SU-DHL-6 (cell line): ENCODE data around the gene SLC39A3.

Experiments used
- CTCF ChIP-seq: fragments of 200-600 bp; sonication (generic); IDR thresholded peaks from one replicate; pipeline ENCODE4 v1.5.1; 2017; ENCODE audit warnings: antibody characterized with exemption, mild to moderate bottlenecking, low read length, moderate library complexity; ENCODE audit not compliant: insufficient read depth, poor library complexity, severe bottlenecking
- EZH2phosphoT487 ChIP-seq: fragments of 200-600 bp; sonication (generic), shearing (Covaris generic); conservative IDR thresholded peaks from 2 replicates; pipeline ENCODE4 v1.6.1; 2018; ENCODE audit warnings: mild to moderate bottlenecking, antibody characterized with exemption, low read length, moderate library complexity, mixed read lengths

DNA sequence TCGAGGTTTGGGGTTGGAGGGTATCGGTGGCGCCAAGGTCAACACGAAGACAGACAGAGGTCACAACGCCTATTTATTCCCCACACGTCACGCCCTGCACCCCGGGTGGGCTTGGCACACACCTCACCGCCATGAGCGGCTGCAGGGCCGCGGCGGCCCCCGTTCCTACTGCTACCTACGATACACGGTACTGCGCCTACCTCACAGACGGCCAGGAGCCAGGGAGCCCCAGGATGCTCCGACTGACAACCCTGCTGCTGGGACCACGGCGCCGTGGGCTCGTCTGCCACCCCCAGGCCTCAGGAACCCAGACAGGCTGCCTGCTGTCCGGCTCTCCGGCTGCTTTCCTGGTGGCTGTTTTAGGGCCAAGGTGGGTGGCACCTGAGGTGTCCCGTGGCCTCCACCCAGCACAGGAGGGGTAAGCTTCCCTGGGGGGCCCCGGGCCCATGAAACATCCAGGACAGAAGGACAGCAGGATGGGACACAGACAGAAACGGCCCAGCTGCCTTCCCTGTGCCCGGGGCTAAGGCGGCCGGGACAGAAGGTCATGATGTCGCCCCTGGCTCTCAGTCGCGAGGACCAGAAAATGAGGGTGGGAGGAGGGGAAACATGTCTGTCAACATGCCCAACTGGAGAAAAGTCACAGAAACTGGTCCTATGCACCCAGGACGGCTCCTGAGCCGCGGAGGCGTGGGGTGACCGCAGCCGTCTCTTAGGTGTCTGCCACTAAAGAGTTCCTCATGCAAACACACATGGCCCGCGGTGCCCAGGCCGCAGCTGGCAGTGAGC, 15.0 kb upstream of the SLC39A3 start:
- TF ChIP-seq CTCF (no peak), EZH2phosphoT487 (no peak)
